H1 (cell line): ENCODE measurements around the gene UBE2M. TPM values are rescaled to one million over a fixed set of nuclear protein-coding genes. Genes with fewer than 3 reads are reported as not detected.
A peak's percentile ranks its signal among the peaks of the same experiment; 100 is the strongest.

Source experiments
- CTCF ChIA-PET: fragments of 300-600 bp; sonication (Branson Sonifier 250); formaldehyde crosslinking; loops from one replicate; lab custom pipeline; 2021; ENCODE audit not compliant: partially characterized antibody; lab: Charles Lee
- POLR2A ChIA-PET: fragments of 300-600 bp; sonication (Branson Sonifier 250); formaldehyde crosslinking; loops from one replicate; lab custom pipeline; 2021; ENCODE audit warnings: inconsistent platforms; ENCODE audit not compliant: partially characterized antibody; lab: Charles Lee
- DNase-seq, 2 experiments: peaks; one replicate each; pipeline versions ENCODE4 v3.0.0 to v3.0.0-alpha.2; 2010 to 2022; ENCODE audit warnings: low spot score in 2 of 2, low read depth in 1 of 2, mixed read lengths in 1 of 2
- FAIRE-seq: peaks from 2 replicates; lab custom pipeline; 2011; peaks lifted over from hg19 to GRCh38; lab: Jason Lieb, UNC
- H2AFZ ChIP-seq: 2 replicates; pipeline ENCODE4 v1.8.1; 2012; ENCODE audit warnings: low read length, inconsistent platforms
- H2AK5ac ChIP-seq: 2 replicates; pipeline ENCODE4 v1.6.1; 2013; ENCODE audit warnings: low read depth, low read length
- H2BK120ac ChIP-seq: replicated peaks from 2 replicates; pipeline ENCODE3; 2013; ENCODE audit warnings: low read depth, low read length, inconsistent platforms
- H2BK12ac ChIP-seq: 2 replicates; pipeline ENCODE4 v1.6.1; 2013; ENCODE audit warnings: low read depth, low read length
- H2BK15ac ChIP-seq: 2 replicates; pipeline ENCODE4 v1.6.1; 2013; ENCODE audit warnings: low read length
- H2BK20ac ChIP-seq: 2 replicates; pipeline ENCODE4 v1.6.1; 2013; ENCODE audit warnings: low read length
- H2BK5ac ChIP-seq: 2 replicates; pipeline ENCODE4 v1.6.1; 2013; ENCODE audit warnings: low read depth, low read length
- H3K14ac ChIP-seq: 2 replicates; pipeline ENCODE4 v1.6.1; 2013; ENCODE audit warnings: inconsistent platforms; ENCODE audit not compliant: insufficient read length
- H3K18ac ChIP-seq: 2 replicates; pipeline ENCODE4 v1.6.1; 2013; ENCODE audit warnings: low read length; ENCODE audit errors: extremely low read depth
- H3K23ac ChIP-seq: 2 replicates; pipeline ENCODE4 v1.6.1; 2013; ENCODE audit warnings: inconsistent platforms; ENCODE audit not compliant: insufficient read length
- H3K23me2 ChIP-seq: 2 replicates; pipeline ENCODE4 v1.6.1; 2013; ENCODE audit warnings: low read depth, low read length
- H3K27ac ChIP-seq: 2 replicates; pipeline ENCODE4 v1.6.1; 2011; ENCODE audit warnings: low read depth, low read length, inconsistent platforms
- H3K27me3 ChIP-seq, 4 experiments: replicated peaks in 1 of 4; 1 replicate in 1 of 4; 2 replicates in 3 of 4; pipeline versions ENCODE4 v1.6.1 to v1.8.1; 2011 to 2013; ENCODE audit warnings: low read length in 3 of 4, mild to moderate bottlenecking in 3 of 4, inconsistent platforms in 2 of 4, mixed read lengths in 2 of 4, moderate library complexity in 1 of 4; ENCODE audit not compliant: control insufficient read depth in 3 of 4, insufficient read depth in 3 of 4; ENCODE audit errors: extremely low read depth in 1 of 4
- H3K36me3 ChIP-seq, 4 experiments: 2 replicates each; pipeline versions ENCODE4 v1.6.1 to v1.8.1; 2011 to 2013; ENCODE audit warnings: mild to moderate bottlenecking in 4 of 4, low read length in 3 of 4, moderate library complexity in 2 of 4, control low read depth in 1 of 4, inconsistent platforms in 1 of 4; ENCODE audit not compliant: insufficient read depth in 4 of 4, control insufficient read depth in 2 of 4
- H3K4ac ChIP-seq: replicated peaks from 2 replicates; pipeline ENCODE3; 2013; ENCODE audit warnings: low read length, low read depth, mixed read lengths, inconsistent platforms; ENCODE audit not compliant: insufficient read length
- H3K4me1 ChIP-seq, 4 experiments: replicated peaks in 1 of 4; 1 replicate in 1 of 4; 2 replicates in 3 of 4; pipeline versions ENCODE4 v1.6.1 to v1.8.1; 2011 to 2013; ENCODE audit warnings: low read length in 3 of 4, inconsistent platforms in 2 of 4, mixed read lengths in 1 of 4; ENCODE audit not compliant: insufficient read depth in 4 of 4, control insufficient read depth in 3 of 4
- H3K4me2 ChIP-seq, 2 experiments: 2 replicates each; pipeline versions ENCODE4 v1.6.1 to v1.8.1; 2011 to 2013; ENCODE audit warnings: low read depth in 2 of 2, low read length in 2 of 2, control low read depth in 1 of 2, inconsistent platforms in 1 of 2, mild to moderate bottlenecking in 1 of 2; ENCODE audit not compliant: insufficient read depth in 1 of 2
- H3K4me3 ChIP-seq, 4 experiments: fragments of 200-600, 300-600 bp in 1 of 4; sonication (generic), shearing (Covaris generic), sonication (Bioruptor Twin) in 1 of 4; 2 replicates each; pipeline versions ENCODE4 v1.5.1 to v1.8.1; 2011 to 2016; ENCODE audit warnings: low read length in 4 of 4, low read depth in 3 of 4, control low read depth in 2 of 4, inconsistent platforms in 2 of 4, mild to moderate bottlenecking in 2 of 4, mixed read lengths in 1 of 4, moderate library complexity in 1 of 4; ENCODE audit not compliant: insufficient read depth in 2 of 4; ENCODE audit errors: extremely low read depth in 1 of 4
- H3K56ac ChIP-seq: replicated peaks from 2 replicates; pipeline ENCODE3; 2013; ENCODE audit warnings: low read depth, mild to moderate bottlenecking, mixed read lengths, low read length, inconsistent platforms; ENCODE audit not compliant: insufficient read length
- H3K79me1 ChIP-seq: 2 replicates; pipeline ENCODE4 v1.6.1; 2013; ENCODE audit warnings: low read depth, low read length, control low read depth
- H3K79me2 ChIP-seq, 2 experiments: 2 replicates each; pipeline versions ENCODE4 v1.6.1 to v1.8.1; 2012 to 2013; ENCODE audit warnings: low read length in 2 of 2, mild to moderate bottlenecking in 2 of 2, inconsistent platforms in 1 of 2; ENCODE audit not compliant: insufficient read depth in 2 of 2, control insufficient read depth in 1 of 2
- H3K9ac ChIP-seq, 4 experiments: replicated peaks in 1 of 4; 1 replicate in 1 of 4; 2 replicates in 3 of 4; pipeline versions ENCODE4 v1.6.1 to v1.8.1; 2011 to 2013; ENCODE audit warnings: low read depth in 3 of 4, low read length in 3 of 4, control low read depth in 2 of 4, mild to moderate bottlenecking in 2 of 4, moderate library complexity in 2 of 4, inconsistent platforms in 1 of 4; ENCODE audit errors: extremely low read depth in 1 of 4
- H3K9me3 ChIP-seq, 2 experiments: 2 replicates each; pipeline versions ENCODE4 v1.6.1 to v1.8.1; 2012 to 2013; ENCODE audit warnings: mild to moderate bottlenecking in 2 of 2, moderate library complexity in 2 of 2, control low read depth in 1 of 2, inconsistent platforms in 1 of 2, low read depth in 1 of 2, low read length in 1 of 2, mixed read lengths in 1 of 2; ENCODE audit not compliant: insufficient read depth in 2 of 2
- H4K20me1 ChIP-seq, 2 experiments: replicated peaks in 1 of 2; 2 replicates each; pipeline versions ENCODE3 to v1.8.1; 2011 to 2013; ENCODE audit warnings: inconsistent platforms in 2 of 2, low read length in 2 of 2, mild to moderate bottlenecking in 1 of 2; ENCODE audit not compliant: insufficient read depth in 2 of 2, control insufficient read depth in 1 of 2
- H4K5ac ChIP-seq: 2 replicates; pipeline ENCODE4 v1.6.1; 2013; ENCODE audit warnings: low read length, low read depth, mixed read lengths, inconsistent platforms; ENCODE audit not compliant: insufficient read length
- H4K8ac ChIP-seq: 2 replicates; pipeline ENCODE4 v1.8.0; 2013; ENCODE audit warnings: mild to moderate bottlenecking, moderate library complexity, low read length, inconsistent platforms; ENCODE audit not compliant: insufficient read depth; ENCODE audit errors: extremely low read depth
- H4K91ac ChIP-seq: replicated peaks from 2 replicates; pipeline ENCODE3; 2013; ENCODE audit warnings: low read length, mixed read lengths, inconsistent platforms; ENCODE audit not compliant: insufficient read length
- CBX5 ChIP-seq: fragments of 300-800, 300-1000 bp; sonication (generic); IDR thresholded peaks from 2 replicates; pipeline ENCODE4 v1.7.1; 2016; ENCODE audit warnings: antibody characterized with exemption, low read length, low read depth
- EP300 ChIP-seq, 2 experiments: IDR thresholded peaks; 1 replicate in 1 of 2; 2 replicates in 1 of 2; pipeline ENCODE4 v1.6.1; 2011 to 2012; ENCODE audit warnings: low read depth in 2 of 2, low read length in 2 of 2, mild to moderate bottlenecking in 2 of 2, borderline replicate concordance in 1 of 2, inconsistent platforms in 1 of 2, moderate library complexity in 1 of 2
- HDAC2 ChIP-seq, 2 experiments: fragments of 300-600 bp in 1 of 2; sonication (generic) in 1 of 2; IDR thresholded peaks; 2 replicates each; pipeline ENCODE4 v1.6.1; 2011 to 2012; ENCODE audit warnings: low read depth in 2 of 2, low read length in 2 of 2, mild to moderate bottlenecking in 2 of 2, moderate library complexity in 2 of 2, borderline replicate concordance in 1 of 2, inconsistent platforms in 1 of 2
- KDM4A ChIP-seq: IDR thresholded peaks from one replicate; pipeline ENCODE4 v1.7.1; 2012; ENCODE audit warnings: low read depth, mild to moderate bottlenecking, moderate library complexity, low read length, inconsistent platforms; ENCODE audit not compliant: severe bottlenecking
- POLR2A ChIP-seq, 2 experiments: IDR thresholded peaks; 1 replicate in 1 of 2; 2 replicates in 1 of 2; pipeline ENCODE4 v1.6.1; 2011; ENCODE audit warnings: low read depth in 2 of 2, low read length in 2 of 2, mild to moderate bottlenecking in 2 of 2; ENCODE audit errors: control extremely low read depth in 1 of 2
- POLR2AphosphoS5 ChIP-seq: IDR thresholded peaks from 2 replicates; pipeline ENCODE4 v1.6.1; 2011; ENCODE audit warnings: low read depth, low read length
- POU5F1 ChIP-seq: IDR thresholded peaks from 2 replicates; pipeline ENCODE4 v1.6.1; 2011; ENCODE audit warnings: low read depth, mild to moderate bottlenecking, low read length, moderate library complexity
- SUZ12 ChIP-seq: fragments of 200-600 bp; sonication (generic); IDR thresholded peaks from 2 replicates; pipeline ENCODE4 v1.6.1; 2012; ENCODE audit warnings: mild to moderate bottlenecking, inconsistent platforms, low read length, moderate library complexity, mixed read lengths
- TAF7 ChIP-seq: optimal IDR thresholded peaks from 2 replicates; pipeline ENCODE3; 2011; ENCODE audit warnings: low read depth, mild to moderate bottlenecking, inconsistent platforms, low read length, moderate library complexity, borderline replicate concordance
- WGBS, 2 experiments: shearing (Covaris generic) in 1 of 2; methylation state at CpG; one replicate each; pipeline versions ENCODE4 v1.1.6 to v1.1.7; 2013 to 2015; ENCODE audit warnings: low lambda C conversion rate in 2 of 2, mixed read lengths in 2 of 2, inconsistent platforms in 1 of 2, low coverage in 1 of 2, missing lambda C conversion rate in 1 of 2; ENCODE audit not compliant: insufficient replicate concordance in 2 of 2, insufficient coverage in 1 of 2, insufficient read length in 1 of 2; ENCODE audit errors: extremely low coverage in 1 of 2, missing lambda C conversion rate in 1 of 2; 5-methylcytosine and 5-hydroxymethylcytosine counted together
- polyA plus RNA-seq, 7 experiments: library from polyadenylated mRNA; depleted of rRNA in 3 of 7; stranded (reverse) in 5 of 7; unstranded in 2 of 7; fragments of >200 nt in 5 of 7; fragments of 200-250 nt in 2 of 7; gene quantifications; 1 replicate in 5 of 7; 2 replicates in 1 of 7; 4 replicates in 1 of 7; pipeline versions ENCODE4 v1.2.1 to v1.2.3, GENCODE V29; 2011 to 2013; ENCODE audit warnings: missing spikeins in 2 of 7, mixed read lengths in 2 of 7
- total RNA-seq: library from RNA; stranded (reverse); fragmentation: NEBNext Ultra II Directional; extraction: Animal tissue kit (Norgen Biotek cat#: 25700); gene quantifications from 2 replicates; pipeline ENCODE4 v1.2.1, GENCODE V29; 2021

Gene UBE2M
- total and polyA plus RNA-seq, 2 of the 8 experiments (the other 6 are each of a cell fraction or from before 2014, with no cell fraction given): 93.8 to 114 TPM

- Histone ChIP-seq H3K79me2 (peaks cover 19 to 40% of the 10 kb centered on the region in 2 experiments), H3K36me3 (peaks cover 42 to 69% (median 59%) of the 10 kb centered on the region in 4 experiments), H2BK120ac (no peak overlapping the region), H3K14ac (no peak overlapping the region), H3K23ac (no peak overlapping the region), H2BK5ac (no peak overlapping the region), H3K23me2 (peaks cover 15% of the 10 kb centered on the region), H4K91ac (no peak overlapping the region), H3K27me3 (no peaks in the 10 kb centered on the region), H2BK15ac (no peak overlapping the region), H4K8ac (no peak overlapping the region), H3K9ac (no peak overlapping the region), H2AK5ac (no peak overlapping the region), H4K5ac (no peak overlapping the region), H3K4me3 (no peak overlapping the region), H3K56ac (no peak overlapping the region), H3K9me3 (no peaks in the 10 kb centered on the region), H3K4me2 (no peak overlapping the region), H3K18ac (no peak overlapping the region), H3K27ac (no peak overlapping the region), H4K20me1 (peaks cover 34 to 49% of the 10 kb centered on the region in 2 experiments), H3K79me1 (peaks cover 22% of the 10 kb centered on the region), H2BK20ac (no peak overlapping the region), H3K4me1 (peaks cover 3 to 24% (median 14%) of the 10 kb centered on the region in 4 experiments), H2BK12ac (no peak overlapping the region), H3K4ac (no peak overlapping the region), H2AFZ (no peak overlapping the region)
- ChIA-PET POLR2A (interaction anchor here (1.2 to 13.8 kb wide), 5 partner anchors 14 to 179 kb away, joined by 3 to 650 read pairs (median 6); partner anchors contain the start of genes MZF1, SLC27A5, UBE2M and ZBTB45), CTCF (interaction anchor here (1.2 to 3.8 kb wide), 4 partner anchors 28 to 211 kb away, joined by 3 to 26 read pairs (median 7); partner anchors contain the start of gene ZBTB45)
- 98% methylated on average over 13 of the region's 13 CpGs; no CpG with 5 or more reads in 1 of the 2 experiments for WGBS, 2 experiments
- no peak for TF ChIP-seq POU5F1
- peak; percentile 71 for TF ChIP-seq POLR2AphosphoS5
- TF ChIP-seq TAF7: no peak
- TF ChIP-seq HDAC2 (IDR thresholded peaks at IDR 0.05; ENCODE audit: borderline replicate concordance in 1 of 2, low read depth in 2 of 2, low read length in 2 of 2): no peak
- TF ChIP-seq SUZ12: no peak
- no peak for TF ChIP-seq KDM4A
- peak; percentile 19 to 59 for TF ChIP-seq POLR2A (IDR thresholded peaks at IDR 0.05; ENCODE audit: control extremely low read depth in 1 of 2, low read depth in 2 of 2, low read length in 2 of 2)
- TF ChIP-seq CBX5: no peak
- no peak for TF ChIP-seq EP300 (IDR thresholded peaks at IDR 0.05; ENCODE audit: borderline replicate concordance in 1 of 2, low read depth in 2 of 2, low read length in 2 of 2)
- no peak for FAIRE-seq
- DNase-seq: no peak
These were observed 7.9 kb downstream of the UBE2M start for GRCh38 chr19:58550362-58551122.
